MM.1S (cell line): ENCODE results near the gene STMN3.
A peak's percentile ranks its signal among the peaks of the same experiment; 100 is the strongest.
"Not testable (repeated sequence)": the region's sequence is repeated elsewhere in the genome, so short reads cannot be mapped to it uniquely, and the experiment has no call there.

Source experiments
- DNase-seq: peaks from one replicate; pipeline ENCODE4 v3.0.0-alpha.2; 2015
- H2AFZ ChIP-seq: fragments of 300-600 bp; sonication (generic); 2 replicates; pipeline ENCODE4 v1.6.0; 2016; ENCODE audit warnings: antibody characterized with exemption, low read length
- H3F3A ChIP-seq: fragments of 300-600 bp; sonication (generic); 2 replicates; pipeline ENCODE4 v1.6.1; 2016; ENCODE audit warnings: mild to moderate bottlenecking, antibody characterized with exemption, low read length, moderate library complexity, mixed read lengths; ENCODE audit not compliant: insufficient read depth
- H3K27ac ChIP-seq: fragments of 300-600 bp; sonication (generic); 2 replicates; pipeline ENCODE4 v1.5.1; 2016; ENCODE audit warnings: mild to moderate bottlenecking, low read length
- H3K27me3 ChIP-seq: fragments of 300-600 bp; sonication (generic); replicated peaks from 2 replicates; pipeline ENCODE4 v1.6.0; 2016; ENCODE audit warnings: low read length; ENCODE audit not compliant: insufficient read depth
- H3K36me3 ChIP-seq: fragments of 300-600 bp; sonication (generic); replicated peaks from 2 replicates; pipeline ENCODE4 v1.6.1; 2016; ENCODE audit warnings: mild to moderate bottlenecking, low read length, mixed read lengths; ENCODE audit not compliant: insufficient read depth
- H3K4me1 ChIP-seq: fragments of 300-600 bp; sonication (generic); 2 replicates; pipeline ENCODE4 v1.6.1; 2016; ENCODE audit warnings: low read length, mixed read lengths
- H3K4me2 ChIP-seq: fragments of 300-600 bp; sonication (generic); 2 replicates; pipeline ENCODE4 v1.6.0; 2016; ENCODE audit warnings: low read depth, low read length
- H3K4me3 ChIP-seq: fragments of 300-600 bp; sonication (generic); 2 replicates; pipeline ENCODE4 v1.5.1; 2016; ENCODE audit warnings: low read length, mixed read lengths
- H3K79me2 ChIP-seq: fragments of 300-600 bp; sonication (generic); 2 replicates; pipeline ENCODE4 v1.6.1; 2016; ENCODE audit warnings: mixed run types, low read length, mixed read lengths
- H3K9ac ChIP-seq: fragments of 300-600 bp; sonication (generic); 2 replicates; pipeline ENCODE4 v1.6.1; 2016; ENCODE audit warnings: low read length, mixed read lengths
- H3K9me2 ChIP-seq: fragments of 300-600 bp; sonication (generic); replicated peaks from 2 replicates; pipeline ENCODE4 v1.6.1; 2016; ENCODE audit warnings: mild to moderate bottlenecking, low read length, mixed read lengths; ENCODE audit not compliant: insufficient read depth
- H3K9me3 ChIP-seq: fragments of 300-600 bp; sonication (generic); replicated peaks from 2 replicates; pipeline ENCODE4 v1.6.1; 2016; ENCODE audit warnings: mild to moderate bottlenecking, low read length, mixed read lengths; ENCODE audit not compliant: insufficient read depth
- H4K20me1 ChIP-seq: fragments of 300-600 bp; sonication (generic); 2 replicates; pipeline ENCODE4 v1.6.1; 2016; ENCODE audit warnings: mild to moderate bottlenecking, low read length, moderate library complexity, mixed read lengths; ENCODE audit not compliant: insufficient read depth
- EZH2 ChIP-seq: fragments of 300-600 bp; sonication (generic); optimal IDR thresholded peaks from 2 replicates; pipeline ENCODE3; 2017; ENCODE audit warnings: low read depth, mild to moderate bottlenecking, antibody characterized with exemption, low read length, mixed read lengths
- EZH2phosphoT487 ChIP-seq: fragments of 300-600 bp; sonication (generic); IDR thresholded peaks from 2 replicates; pipeline ENCODE4 v1.6.1; 2018; ENCODE audit warnings: antibody characterized with exemption, low read length
- TF ChIP-seq, protein P1 (sequence below): fragments of 300-600 bp; sonication (generic); IDR thresholded peaks from 2 replicates; pipeline ENCODE4 v1.5.1; 2016; ENCODE audit warnings: antibody characterized with exemption, low read length, mixed read lengths

Gene STMN3

GRCh38 chr20:63641146-63641791 is 12.0 kb downstream of the STMN3 start:
- Histone ChIP-seq H3K9me2 (no peaks in the 10 kb centered on the region), H3K27me3 (no peaks in the 10 kb centered on the region; the same call in none of the 2 replicates), H3K79me2 (no peaks in the 10 kb centered on the region), H3K36me3 (no peaks in the 10 kb centered on the region), H3K9me3 (no peaks in the 10 kb centered on the region), H4K20me1 (no peaks in the 10 kb centered on the region), H2AFZ (peak overlapping the region; percentile 91), H3F3A (peaks cover 10% of the 10 kb centered on the region; the same call in 1 of the 2 replicates), H3K9ac (peak overlapping the region; percentile 74), H3K4me2 (peak overlapping the region; percentile 98), H3K4me3 (peak overlapping the region; percentile 88), H3K4me1 (peaks cover 5% of the 10 kb centered on the region; the same call in 1 of the 2 replicates), H3K27ac (peak overlapping the region; percentile 25; the same call in 1 of the 2 replicates)
- DNase-seq: peak; percentile 35
- TF ChIP-seq, protein P1, sequence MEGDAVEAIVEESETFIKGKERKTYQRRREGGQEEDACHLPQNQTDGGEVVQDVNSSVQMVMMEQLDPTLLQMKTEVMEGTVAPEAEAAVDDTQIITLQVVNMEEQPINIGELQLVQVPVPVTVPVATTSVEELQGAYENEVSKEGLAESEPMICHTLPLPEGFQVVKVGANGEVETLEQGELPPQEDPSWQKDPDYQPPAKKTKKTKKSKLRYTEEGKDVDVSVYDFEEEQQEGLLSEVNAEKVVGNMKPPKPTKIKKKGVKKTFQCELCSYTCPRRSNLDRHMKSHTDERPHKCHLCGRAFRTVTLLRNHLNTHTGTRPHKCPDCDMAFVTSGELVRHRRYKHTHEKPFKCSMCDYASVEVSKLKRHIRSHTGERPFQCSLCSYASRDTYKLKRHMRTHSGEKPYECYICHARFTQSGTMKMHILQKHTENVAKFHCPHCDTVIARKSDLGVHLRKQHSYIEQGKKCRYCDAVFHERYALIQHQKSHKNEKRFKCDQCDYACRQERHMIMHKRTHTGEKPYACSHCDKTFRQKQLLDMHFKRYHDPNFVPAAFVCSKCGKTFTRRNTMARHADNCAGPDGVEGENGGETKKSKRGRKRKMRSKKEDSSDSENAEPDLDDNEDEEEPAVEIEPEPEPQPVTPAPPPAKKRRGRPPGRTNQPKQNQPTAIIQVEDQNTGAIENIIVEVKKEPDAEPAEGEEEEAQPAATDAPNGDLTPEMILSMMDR: no peak
- TF ChIP-seq EZH2 (no peak), EZH2phosphoT487 (no peak)

GRCh38 chr20:63640686-63641085 is 12.5 kb downstream of the STMN3 start:
- not testable (repeated sequence) for H3K27me3 ChIP-seq, DNase-seq, H3K79me2 ChIP-seq, H3K27ac ChIP-seq, H3K9me3 ChIP-seq, H3K4me3 ChIP-seq, H3K9ac ChIP-seq, H3F3A ChIP-seq, H3K4me1 ChIP-seq, H3K9me2 ChIP-seq, H4K20me1 ChIP-seq, H3K36me3 ChIP-seq, H2AFZ ChIP-seq
- peak overlapping the region; percentile 45; the same call in 1 of the 2 replicates for H3K4me2 ChIP-seq

GRCh38 chr20:63640086-63640485 is 13.1 kb downstream of the STMN3 start:
- no peaks in the 10 kb centered on the region for H3K9me2 ChIP-seq
- TF ChIP-seq, protein P1: no peak
- TF ChIP-seq EZH2phosphoT487 (no peak), EZH2 (no peak)
- no peak overlapping the region for H2AFZ ChIP-seq
- no peak for DNase-seq
- H3K9me3 ChIP-seq: no peaks in the 10 kb centered on the region
- no peaks in the 10 kb centered on the region for H4K20me1 ChIP-seq
- H3F3A ChIP-seq: peaks cover 10% of the 10 kb centered on the region; the same call in 1 of the 2 replicates
- H3K27me3 ChIP-seq: no peaks in the 10 kb centered on the region; the same call in 1 of the 2 replicates
- no peak overlapping the region for H3K4me2 ChIP-seq
- no peak overlapping the region for H3K27ac ChIP-seq
- no peaks in the 10 kb centered on the region for H3K79me2 ChIP-seq
- H3K36me3 ChIP-seq: no peaks in the 10 kb centered on the region
- H3K4me1 ChIP-seq: peaks cover 5% of the 10 kb centered on the region; the same call in 1 of the 2 replicates
- H3K9ac ChIP-seq: no peak overlapping the region
- no peak overlapping the region for H3K4me3 ChIP-seq
